ENCODE measurements around the gene CISD2.

- no peak for TF ChIP-seq CTCF (IDR thresholded peaks at IDR 0.05)
- TF ChIP-seq EZH2phosphoT487 (IDR thresholded peaks at IDR 0.05): no peak
Observed at GRCh38 chr4:102829803-102830202, 39.0 kb upstream of the CISD2 start.

Data from neural progenitor cell (in vitro differentiated cells).